HCT116 (cell line): ENCODE data around the gene SYNE2. TPM values are rescaled to one million over a fixed set of nuclear protein-coding genes. Genes with fewer than 3 reads are reported as not detected.
A peak's percentile ranks its signal among the peaks of the same experiment; 100 is the strongest.
"Not testable (repeated sequence)": the region's sequence is repeated elsewhere in the genome, so short reads cannot be mapped to it uniquely, and the experiment has no call there.

Experiments used
- ATAC-seq: fragments of 200-7000 bp; cut with Tn5 transposase; 2 replicates; pipeline ENCODE4 v1.9.1; 2020; ENCODE audit warnings: mild to moderate bottlenecking, moderate library complexity
- BruUV-seq: library from RNA; stranded (reverse); fragments of 400-500 nt; replicated peaks from 2 replicates; lab custom pipeline; 2021; lab: Mats Ljungman, UMichigan
- CTCF ChIA-PET: fragments of 300-600 bp; sonication (Branson Sonifier 250); formaldehyde crosslinking; loops from one replicate; lab custom pipeline; 2021; ENCODE audit warnings: antibody characterized with exemption; lab: Charles Lee
- POLR2A ChIA-PET: fragments of 300-600, 350-600 bp; sonication (Branson Sonifier 250); formaldehyde crosslinking; loops from one replicate; lab custom pipeline; 2021; ENCODE audit warnings: antibody characterized with exemption; lab: Charles Lee
- RAD21 ChIA-PET, 2 experiments: fragments of 300-600 bp; sonication (Branson Sonifier 250); formaldehyde crosslinking; loops; one replicate each; lab custom pipeline; 2023; ENCODE audit warnings: low total read pairs in 2 of 2; ENCODE audit not compliant: uncharacterized antibody in 2 of 2, unreplicated experiment in 2 of 2, low non-redundant PET in 1 of 2; lab: Charles Lee
- DNase-seq: peaks from one replicate; pipeline ENCODE4 v3.0.0-alpha.2; 2010; ENCODE audit warnings: low read depth, low spot score
- H2AFZ ChIP-seq: fragments of 200-600 bp; shearing (Covaris generic), sonication (generic); 2 replicates; pipeline ENCODE4 v1.6.1; 2017; ENCODE audit warnings: low read depth, mixed run types, mixed read lengths, antibody characterized with exemption, low read length; ENCODE audit not compliant: poor library complexity, severe bottlenecking
- H3K27ac ChIP-seq: 2 replicates; pipeline ENCODE4 v1.5.1; 2012; ENCODE audit warnings: low read depth, low read length
- H3K27me3 ChIP-seq: fragments of 200-600 bp; sonication (generic); 2 replicates; pipeline ENCODE4 v1.6.1; 2016; ENCODE audit warnings: mixed run types, low read length, mixed read lengths; ENCODE audit not compliant: insufficient read depth
- H3K36me3 ChIP-seq, 2 experiments: fragments of 200-500 bp in 1 of 2; fragments of 200-600 bp in 1 of 2; sonication (Bioruptor generic) in 1 of 2; sonication (generic) in 1 of 2; 2 replicates each; pipeline versions ENCODE4 v1.5.1 to v1.6.1; 2014 to 2016; ENCODE audit warnings: low read length in 2 of 2, inconsistent platforms in 1 of 2, mixed read lengths in 1 of 2, mixed run types in 1 of 2; ENCODE audit not compliant: insufficient read depth in 2 of 2, control insufficient read depth in 1 of 2
- H3K4me1 ChIP-seq, 2 experiments: fragments of 200-600 bp in 1 of 2; sonication (generic) in 1 of 2; 2 replicates each; pipeline versions ENCODE4 v1.5.1 to v1.6.1; 2012 to 2017; ENCODE audit warnings: low read length in 2 of 2, inconsistent platforms in 1 of 2, mild to moderate bottlenecking in 1 of 2, mixed read lengths in 1 of 2, mixed run types in 1 of 2, moderate library complexity in 1 of 2; ENCODE audit not compliant: insufficient read depth in 2 of 2, control insufficient read depth in 1 of 2
- H3K4me2 ChIP-seq: fragments of 200-600 bp; sonication (generic); 2 replicates; pipeline ENCODE4 v1.6.1; 2017; ENCODE audit warnings: mixed run types, low read length, mixed read lengths
- H3K4me3 ChIP-seq, 2 experiments: fragments of 200-600 bp in 1 of 2; sonication (generic) in 1 of 2; replicated peaks in 1 of 2; 2 replicates each; pipeline ENCODE4 v1.5.1; 2011 to 2016; ENCODE audit warnings: low read length in 2 of 2, control low read depth in 1 of 2, low read depth in 1 of 2, mild to moderate bottlenecking in 1 of 2, mixed read lengths in 1 of 2, mixed run types in 1 of 2
- H3K79me2 ChIP-seq: fragments of 200-600 bp; sonication (generic); 2 replicates; pipeline ENCODE4 v1.6.1; 2017; ENCODE audit warnings: mild to moderate bottlenecking, mixed run types, low read length, moderate library complexity, mixed read lengths; ENCODE audit not compliant: insufficient read depth
- H3K9ac ChIP-seq: fragments of 200-600 bp; sonication (generic); 2 replicates; pipeline ENCODE4 v1.6.1; 2016; ENCODE audit warnings: low read length, mixed read lengths
- H3K9me2 ChIP-seq: fragments of 200-600 bp; sonication (generic), shearing (Covaris generic); 2 replicates; pipeline ENCODE4 v1.6.1; 2017; ENCODE audit warnings: mixed run types, mild to moderate bottlenecking, moderate library complexity; ENCODE audit not compliant: insufficient read depth
- H3K9me3 ChIP-seq, 2 experiments: fragments of 200-500 bp in 1 of 2; fragments of 200-600 bp in 1 of 2; sonication (Bioruptor generic) in 1 of 2; sonication (generic) in 1 of 2; 2 replicates each; pipeline ENCODE4 v1.6.1; 2014 to 2017; ENCODE audit warnings: low read length in 2 of 2, mixed read lengths in 2 of 2, inconsistent platforms in 1 of 2, low read depth in 1 of 2, mild to moderate bottlenecking in 1 of 2, mixed run types in 1 of 2, moderate library complexity in 1 of 2; ENCODE audit not compliant: control insufficient read depth in 1 of 2, insufficient read depth in 1 of 2
- H4K20me1 ChIP-seq: fragments of 200-600 bp; sonication (generic), shearing (Covaris generic); 2 replicates; pipeline ENCODE4 v1.6.1; 2017; ENCODE audit warnings: mixed run types, mild to moderate bottlenecking, moderate library complexity; ENCODE audit not compliant: insufficient read depth
- EGR1 ChIP-seq: IDR thresholded peaks from 2 replicates; pipeline ENCODE4 v1.6.1; 2012; ENCODE audit warnings: low read depth
- intact Hi-C: fragments of 100-400 bp; cut with micrococcal nuclease; formaldehyde crosslinking; loops from 2 replicates; pipeline ENCODE4 v1.10.0; 2022
- total RNA-seq: library from RNA; stranded (reverse); gene quantifications from one replicate; pipeline ENCODE4 v1.2.1, GENCODE V29; 2021; ENCODE audit not compliant: unreplicated experiment
- TF ChIP-seq, protein P1 (sequence below): IDR thresholded peaks from 2 replicates; pipeline ENCODE4 v1.6.1; 2012

SYNE2 gene
- total RNA-seq, 1 experiment from 2014 or later, result 28.8 TPM

DNA sequence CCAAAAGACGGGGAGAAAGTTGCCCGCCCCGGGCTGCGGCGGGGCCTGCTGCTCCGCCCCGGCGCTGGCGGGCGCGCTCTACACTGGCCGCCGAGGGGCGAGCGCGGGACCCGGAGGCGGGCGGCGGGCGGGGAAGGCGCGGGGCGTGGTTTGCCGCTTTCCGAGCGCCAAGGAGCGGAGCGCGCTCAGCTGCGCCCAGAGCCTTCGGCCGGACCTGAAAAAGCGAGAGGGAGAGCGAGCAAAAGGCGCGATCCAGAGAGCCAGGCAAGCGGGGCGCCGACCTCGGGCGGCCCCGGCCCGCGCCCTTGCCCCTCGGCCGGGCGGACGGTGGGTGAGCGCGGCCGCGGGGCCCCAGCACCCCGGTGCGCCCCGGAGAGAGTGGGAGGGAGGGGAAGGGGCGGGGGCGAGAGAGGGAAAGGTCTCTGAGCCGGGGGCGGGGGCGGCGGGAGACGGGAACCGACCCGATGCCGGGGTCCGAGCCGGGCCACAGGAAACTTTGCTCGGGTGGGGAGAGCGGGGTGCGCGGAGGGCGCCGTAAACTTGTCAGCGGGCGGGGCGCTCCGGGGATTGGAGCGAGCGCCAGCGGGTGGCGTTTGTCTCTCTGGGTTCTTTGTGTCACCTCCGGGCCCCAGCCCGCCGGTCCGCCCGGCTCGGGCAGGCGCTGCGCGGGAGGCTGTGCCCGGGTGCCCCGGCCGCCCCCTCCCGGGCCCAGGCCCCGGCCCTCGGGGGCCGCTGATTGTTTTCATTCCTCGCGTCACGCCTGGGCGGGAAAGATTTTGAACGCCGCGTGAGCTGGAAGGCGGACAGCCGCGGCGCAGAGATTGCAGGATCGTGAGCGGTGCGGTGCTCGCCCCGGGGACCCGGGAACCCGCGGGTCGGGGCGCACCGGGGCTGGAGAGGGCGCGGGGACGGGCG lies at the start of gene SYNE2 (continued):
- TF ChIP-seq, protein P1, sequence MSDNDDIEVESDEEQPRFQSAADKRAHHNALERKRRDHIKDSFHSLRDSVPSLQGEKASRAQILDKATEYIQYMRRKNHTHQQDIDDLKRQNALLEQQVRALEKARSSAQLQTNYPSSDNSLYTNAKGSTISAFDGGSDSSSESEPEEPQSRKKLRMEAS, result peak; percentile 14; the same call in 1 of the 2 replicates
- TF ChIP-seq EGR1, result no peak
- TF ChIP-seq, all 23 proteins: peak for 3

DNA sequence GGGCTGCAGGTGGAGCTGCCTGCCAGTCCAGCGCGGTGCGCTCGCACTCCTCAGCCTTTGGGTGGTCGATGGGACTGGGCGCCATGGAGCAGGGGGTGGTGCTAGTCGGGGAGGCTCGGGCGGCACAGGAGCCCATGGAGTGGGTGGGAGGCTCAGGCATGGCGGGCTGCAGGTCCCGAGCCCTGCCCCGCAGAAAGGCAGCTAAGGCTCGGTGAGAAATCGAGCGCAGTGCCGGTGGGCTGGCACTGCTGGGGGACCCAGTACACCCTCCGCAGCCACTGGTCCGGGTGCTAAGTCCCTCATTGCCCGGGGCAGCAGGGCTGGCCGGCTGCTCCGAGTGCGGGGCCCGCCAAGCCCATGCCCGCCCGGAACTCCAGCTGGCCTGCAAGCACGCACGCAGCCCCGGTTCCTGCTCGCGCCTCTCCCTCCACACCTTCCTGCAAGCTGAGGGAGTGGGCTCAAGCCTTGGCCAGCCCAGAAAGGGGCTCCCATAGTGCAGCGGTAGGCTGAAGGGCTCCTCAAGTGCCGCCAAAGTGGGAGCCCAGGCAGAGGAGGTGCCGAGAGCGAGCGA lies 49.5 kb upstream of the SYNE2 start:
- CTCF ChIA-PET, H2AFZ ChIP-seq, H4K20me1 ChIP-seq, H3K27me3 ChIP-seq, H3K79me2 ChIP-seq, DNase-seq, H3K9ac ChIP-seq, H3K27ac ChIP-seq, BruUV-seq, H3K9me2 ChIP-seq, H3K9me3 ChIP-seq, H3K4me3 ChIP-seq, H3K4me1 ChIP-seq, H3K4me2 ChIP-seq, H3K36me3 ChIP-seq, POLR2A ChIA-PET, intact Hi-C loops, ATAC-seq, RAD21 ChIA-PET: not testable (repeated sequence)

DNA sequence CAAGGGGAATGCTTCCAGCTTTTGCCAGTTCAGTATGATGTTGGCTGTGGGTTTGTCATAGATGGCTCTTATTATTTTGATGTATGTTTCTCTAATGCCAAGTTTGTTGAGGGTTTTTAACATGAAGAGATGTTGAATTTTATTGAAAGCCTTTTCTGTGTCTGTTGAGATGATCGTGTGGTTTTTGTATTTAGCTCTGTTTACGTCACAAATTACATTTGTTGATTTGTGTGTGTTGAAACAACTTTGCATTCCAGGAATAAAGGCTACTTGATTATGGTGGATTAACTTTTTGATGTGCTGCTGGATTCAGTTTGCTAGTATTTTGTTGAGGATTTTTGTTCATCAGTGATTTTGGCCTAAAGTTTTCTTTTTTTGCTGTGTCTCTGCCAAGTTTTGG lies 46.7 kb upstream of the SYNE2 start:
- intact Hi-C loops, result not testable (repeated sequence)

DNA sequence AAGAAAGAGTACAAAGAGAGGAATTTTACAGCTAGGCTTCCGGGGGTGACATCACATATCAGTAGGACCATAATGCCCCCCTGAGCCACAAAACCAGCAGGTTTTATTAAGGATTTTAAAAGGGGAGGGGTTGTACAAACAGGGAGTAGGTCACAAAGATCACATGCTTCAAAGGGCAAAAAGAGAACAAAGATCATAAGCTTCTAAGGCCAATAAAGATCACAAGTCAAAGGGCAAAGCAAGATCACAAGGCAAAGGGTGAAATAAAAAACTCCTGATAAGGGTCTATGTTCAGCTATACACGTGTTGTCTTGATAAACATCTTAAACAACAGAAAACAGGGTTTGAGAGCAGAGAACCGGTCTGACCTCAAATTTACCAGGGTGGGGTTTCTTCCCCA lies 41.1 kb upstream of the SYNE2 start:
- H3K9ac ChIP-seq, H3K4me3 ChIP-seq, intact Hi-C loops, H3K36me3 ChIP-seq, RAD21 ChIA-PET, H3K4me2 ChIP-seq, DNase-seq, H4K20me1 ChIP-seq, CTCF ChIA-PET, H3K9me2 ChIP-seq, H3K79me2 ChIP-seq, POLR2A ChIA-PET, H3K9me3 ChIP-seq, H3K4me1 ChIP-seq, H3K27ac ChIP-seq, H2AFZ ChIP-seq, ATAC-seq, H3K27me3 ChIP-seq, BruUV-seq: not testable (repeated sequence)

More for the DNA sequence above, 46.7 kb upstream of the SYNE2 start:
- H3K9ac ChIP-seq, H3K9me3 ChIP-seq, H3K4me3 ChIP-seq, H4K20me1 ChIP-seq, RAD21 ChIA-PET, H3K27ac ChIP-seq, H3K4me1 ChIP-seq, H3K27me3 ChIP-seq, H3K79me2 ChIP-seq, DNase-seq, H3K4me2 ChIP-seq, POLR2A ChIA-PET, ATAC-seq, BruUV-seq, H3K9me2 ChIP-seq, H2AFZ ChIP-seq, H3K36me3 ChIP-seq, CTCF ChIA-PET: not testable (repeated sequence)
